Diencephalon (tissue), 1 donor: ENCODE data around the gene FAM170B. TPM values are rescaled to one million over a fixed set of nuclear protein-coding genes. Genes with fewer than 3 reads are reported as not detected.

Source experiments
- total RNA-seq: library from RNA; depleted of rRNA; stranded (reverse); fragments of >200 nt; gene quantifications from one replicate; pipeline ENCODE4 v1.2.3, GENCODE V29; 2014

FAM170B gene
- not detected for total RNA-seq

GRCh38 chr10:49133706-49134248, at the start of gene FAM170B:
Gene FAM170B (minus strand): TSS chr10:49134021. CDS start chr10:49133918, 103 bp downstream.

DNA sequence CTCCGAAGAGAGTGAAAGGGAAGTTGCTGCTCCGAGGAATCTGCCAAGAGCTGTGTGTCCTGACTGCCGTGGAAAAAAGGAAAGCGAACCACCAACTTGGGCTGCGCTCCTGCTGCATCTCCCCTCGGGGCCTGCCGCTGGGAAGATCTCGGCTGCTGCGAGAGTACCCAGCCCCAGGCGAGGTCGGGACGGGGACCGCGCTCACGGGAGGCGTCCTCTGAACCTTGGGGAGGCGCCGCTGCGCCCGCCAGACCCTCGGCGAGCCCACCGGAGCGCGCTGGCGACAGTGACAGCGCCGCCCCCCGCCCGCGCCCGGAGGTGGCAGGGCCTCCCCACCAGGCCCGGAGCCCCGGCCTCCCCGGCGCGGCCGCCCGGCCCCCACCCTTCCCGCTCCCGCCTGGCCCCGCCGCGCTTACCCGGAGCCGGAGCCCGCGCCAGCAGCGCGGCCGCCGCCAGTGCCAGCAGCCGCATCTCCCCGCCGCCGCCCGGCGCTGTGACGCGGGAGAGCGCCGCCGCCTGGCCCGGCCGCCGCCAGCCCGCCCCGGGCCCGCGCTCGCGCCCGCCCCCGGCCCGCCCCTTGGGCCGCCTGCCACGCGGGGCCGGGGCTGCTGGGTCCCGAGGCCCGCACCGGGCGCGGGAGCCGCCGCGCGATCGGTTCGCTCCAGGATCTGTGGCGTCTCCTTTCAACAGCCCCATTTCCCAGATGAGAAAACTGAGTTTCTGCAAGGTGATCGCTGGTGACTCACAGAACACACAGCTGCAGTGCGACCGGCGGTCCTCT, 18.6 kb downstream of the FAM170B start, which contains the start of gene VSTM4:
Gene VSTM4, minus strand, starts transcription at position 508 of the 781 bp plus-strand sequence. Its CDS starts 37 bp downstream, at position 471.

Other genes starting within 250 kb of the FAM170B start
- gene LRRC18, start 194.2 kb downstream of the FAM170B start, total RNA-seq, result 0.23 TPM
- 7.8 TPM for gene VSTM4, start 18.5 kb downstream of the FAM170B start, total RNA-seq
- gene TMEM273, start 54.4 kb upstream of the FAM170B start, total RNA-seq, result 2.1 TPM
- not detected for gene C10orf71, start 165.1 kb upstream of the FAM170B start, total RNA-seq